Stimulated activated naive CD8-positive, alpha-beta T cell treated with anti-CD3 and anti-CD28 coated beads, Interleukin-15, Interleukin-2, amounts not matched to agents 100 U/mL and 50 U/mL, for 24 hours (primary cell): Measurements from ENCODE around the gene TOGARAM1.

ENCODE experiments used
- ATAC-seq: fragments of 150-1000 bp; cut with Tn5 transposase; one replicate; pipeline ENCODE4 v1.10.0; 2021
- DNase-seq: peaks from one replicate; pipeline ENCODE4 v3.0.0; 2021

Gene TOGARAM1

GRCh38 chr14:44962334-44963043 lies 499 bp downstream of the TOGARAM1 start:
- DNase-seq (peak; percentile 40), ATAC-seq (peak; percentile 11)

GRCh38 chr14:44963044-44963528 lies 1.1 kb downstream of the TOGARAM1 start:
- DNase-seq (no peak), ATAC-seq (no peak)

- ATAC-seq (no peak), DNase-seq (no peak)
Observed at GRCh38 chr14:44963775-44964380, 1.9 kb downstream of the TOGARAM1 start.

- ATAC-seq (no peak), DNase-seq (no peak)
Observed at GRCh38 chr14:44966601-44967336, 4.8 kb downstream of the TOGARAM1 start.

DNA sequence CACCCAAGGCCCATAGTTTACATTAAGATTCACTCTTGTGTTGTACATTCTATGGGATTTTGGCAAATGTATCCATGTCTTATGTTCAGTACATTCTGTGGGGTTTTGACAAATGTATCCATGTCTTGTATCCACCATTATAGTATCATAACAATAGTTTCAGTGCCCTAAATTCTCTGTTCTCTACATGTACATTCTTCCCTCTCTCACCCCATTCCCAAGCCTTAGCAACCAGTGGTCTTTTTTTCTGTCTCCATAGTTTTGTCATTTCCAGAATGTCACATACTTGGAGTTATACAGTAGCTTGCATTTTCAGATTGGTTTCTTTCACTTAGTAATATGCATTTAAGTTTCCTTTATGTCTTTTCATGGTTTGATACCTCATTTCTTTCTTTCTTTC lies 6.7 kb downstream of the TOGARAM1 start:
- ATAC-seq, result no peak
- no peak for DNase-seq

GRCh38 chr14:44970907-44971306 lies 8.9 kb downstream of the TOGARAM1 start:
- DNase-seq (no peak), ATAC-seq (no peak)

DNA sequence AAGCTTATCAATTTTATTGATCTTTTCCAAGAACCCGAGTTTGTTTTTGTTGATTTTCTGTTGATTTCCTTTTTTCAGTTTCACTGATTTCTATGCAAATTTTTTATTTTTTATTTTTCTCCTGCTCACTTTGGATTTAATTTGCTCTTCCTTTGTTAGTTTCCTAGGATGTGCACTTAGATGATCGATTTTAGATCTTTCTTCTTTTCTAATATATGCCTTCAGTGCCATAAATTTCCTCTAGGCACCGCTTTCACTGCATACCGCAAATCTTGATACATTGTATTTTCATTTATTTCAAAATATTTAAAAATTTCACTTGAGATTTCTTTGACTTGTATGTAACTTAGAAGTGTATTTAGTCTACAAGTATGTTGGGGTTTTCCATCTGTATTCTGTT lies 9.5 kb downstream of the TOGARAM1 start:
- ATAC-seq, result no peak
- no peak for DNase-seq

- DNase-seq, result no peak
- ATAC-seq, result no peak
Observed at GRCh38 chr14:44979273-44979672, 17.3 kb downstream of the TOGARAM1 start.

DNA sequence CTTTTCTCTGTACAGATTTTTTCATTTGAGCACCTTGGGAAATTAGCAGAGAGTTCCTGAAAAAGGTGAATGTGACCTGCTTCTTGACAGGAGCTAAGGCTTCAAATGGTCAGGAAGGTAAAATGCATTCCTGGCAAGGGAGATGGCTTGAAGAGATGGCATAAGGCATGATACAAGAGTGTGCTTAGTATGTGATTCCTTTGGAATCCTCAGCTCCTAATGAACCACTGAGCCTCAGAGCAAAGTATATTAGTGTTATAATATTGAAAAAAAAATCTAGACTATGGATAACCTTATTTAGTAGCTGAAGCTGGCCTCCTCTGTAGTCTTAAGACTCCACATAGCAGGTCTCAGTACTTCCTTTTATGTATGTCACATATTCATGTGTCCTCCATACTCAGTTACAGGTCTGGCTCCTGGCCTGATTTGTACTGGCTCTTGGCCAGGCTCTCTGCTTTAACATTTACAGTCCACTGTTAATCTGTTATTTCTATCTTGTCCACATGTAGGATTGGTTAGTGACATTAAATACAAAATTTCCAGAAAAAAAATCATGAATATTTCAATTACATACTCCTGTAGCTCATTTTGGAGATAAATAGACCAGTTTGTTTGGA lies 17.9 kb downstream of the TOGARAM1 start:
- ATAC-seq (no peak), DNase-seq (no peak)

GRCh38 chr14:44981198-44981597 lies 19.2 kb downstream of the TOGARAM1 start:
- DNase-seq (no peak), ATAC-seq (no peak)

GRCh38 chr14:44982594-44982993 lies 20.6 kb downstream of the TOGARAM1 start:
- no peak for DNase-seq
- ATAC-seq, result peak; percentile 63

- DNase-seq (no peak), ATAC-seq (no peak)
Observed at GRCh38 chr14:44988694-44989093, 26.7 kb downstream of the TOGARAM1 start.

- DNase-seq (no peak), ATAC-seq (no peak)
Observed at GRCh38 chr14:44989497-44990440, 27.8 kb downstream of the TOGARAM1 start.

- DNase-seq (no peak), ATAC-seq (no peak)
Observed at GRCh38 chr14:44990533-44990932, 28.5 kb downstream of the TOGARAM1 start.

DNA sequence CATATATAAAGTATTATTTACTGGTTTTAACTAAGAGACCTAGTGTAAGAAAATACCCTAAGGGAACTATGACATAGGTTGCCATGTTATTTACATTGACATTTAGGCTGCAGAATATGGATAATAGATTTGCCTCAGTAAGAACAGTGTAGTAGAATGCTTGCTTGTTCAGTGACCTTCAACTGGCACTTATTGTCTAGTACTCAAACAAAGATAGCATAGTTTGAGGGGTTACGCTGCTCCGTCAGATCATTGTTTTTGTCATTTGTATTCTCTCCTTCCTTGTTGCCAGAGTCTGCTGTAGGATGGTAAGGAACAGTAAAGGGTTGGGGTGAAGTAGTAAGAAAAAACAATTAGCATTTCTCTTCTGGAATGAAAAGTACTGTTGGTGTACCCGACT lies 33.2 kb downstream of the TOGARAM1 start:
- DNase-seq, result no peak
- no peak for ATAC-seq

GRCh38 chr14:44995770-44996294 lies 33.8 kb downstream of the TOGARAM1 start:
- ATAC-seq (no peak), DNase-seq (no peak)

- ATAC-seq (no peak), DNase-seq (no peak)
Observed at GRCh38 chr14:45003924-45004323, 41.9 kb downstream of the TOGARAM1 start.

DNA sequence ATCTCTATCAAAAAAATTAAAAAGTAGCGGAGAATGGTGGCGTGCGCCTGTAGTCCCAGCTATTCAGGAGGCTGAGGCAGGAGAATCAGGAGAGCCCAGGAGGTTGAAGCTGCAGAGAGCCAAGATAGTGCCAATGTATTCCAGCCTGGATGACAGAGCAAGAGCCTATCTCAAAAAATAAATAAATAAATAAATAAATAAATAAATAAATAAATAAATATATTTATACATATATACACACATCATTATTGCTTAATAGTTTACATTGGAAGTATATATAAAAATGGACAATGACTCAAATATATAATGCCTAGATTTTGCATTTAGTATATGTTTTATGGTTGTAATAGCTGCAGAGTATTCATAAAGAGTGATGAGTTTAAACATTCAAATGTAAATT lies 53.1 kb downstream of the TOGARAM1 start:
- DNase-seq (no peak), ATAC-seq (no peak)

DNA sequence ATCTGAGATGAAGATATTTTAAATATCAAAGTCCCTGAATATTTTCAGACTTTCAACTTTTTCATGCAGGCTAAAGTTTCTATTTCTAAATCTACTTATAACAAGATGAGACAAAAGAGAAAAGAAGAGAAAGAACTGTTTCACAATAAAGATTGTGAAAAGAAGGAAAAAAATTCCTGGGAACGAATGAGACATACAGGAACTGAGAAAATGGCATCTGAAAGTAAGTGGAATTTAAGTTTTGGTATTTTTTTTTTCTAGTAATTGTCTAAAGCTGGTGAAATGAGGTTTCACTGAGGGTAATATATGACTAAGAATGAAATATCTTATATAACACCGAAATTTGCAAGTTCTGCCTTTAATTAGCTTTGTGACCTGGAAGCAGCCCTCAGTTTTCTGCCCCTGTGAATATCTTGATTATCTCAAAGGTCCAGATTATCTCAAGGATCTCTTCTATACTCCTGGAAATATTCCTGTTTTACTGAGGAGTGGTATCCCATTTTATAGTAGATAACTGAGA lies 66.2 kb downstream of the TOGARAM1 start:
- DNase-seq (no peak), ATAC-seq (no peak)

DNA sequence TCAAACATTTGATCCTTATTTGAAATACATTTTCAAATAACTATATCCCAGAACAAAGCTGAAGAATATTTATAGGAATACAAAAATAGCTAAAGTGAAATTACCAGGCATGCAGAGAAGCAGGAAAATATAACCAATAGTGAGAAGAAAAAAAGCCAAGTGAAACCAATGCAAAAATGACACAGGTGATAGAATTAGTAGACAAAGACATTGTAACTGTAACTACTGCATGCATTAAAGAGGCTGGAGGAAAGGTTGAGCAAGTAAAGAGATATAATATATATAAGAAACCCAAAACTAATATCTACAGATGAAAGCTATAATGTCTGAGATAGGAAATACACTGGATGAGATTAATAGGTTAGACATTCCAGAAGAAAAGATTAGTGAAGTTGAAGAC lies 72.7 kb downstream of the TOGARAM1 start:
- DNase-seq, result no peak
- ATAC-seq, result no peak

- no peak for DNase-seq
- no peak for ATAC-seq
Observed at GRCh38 chr14:45038256-45038655, 76.3 kb downstream of the TOGARAM1 start.
